Measurements from ENCODE around the gene PBX3.

PBX3 gene

GRCh38 chr9:125908966-125909365 lies 161.8 kb downstream of the PBX3 start:
- DNase-seq, result no peak

DNA sequence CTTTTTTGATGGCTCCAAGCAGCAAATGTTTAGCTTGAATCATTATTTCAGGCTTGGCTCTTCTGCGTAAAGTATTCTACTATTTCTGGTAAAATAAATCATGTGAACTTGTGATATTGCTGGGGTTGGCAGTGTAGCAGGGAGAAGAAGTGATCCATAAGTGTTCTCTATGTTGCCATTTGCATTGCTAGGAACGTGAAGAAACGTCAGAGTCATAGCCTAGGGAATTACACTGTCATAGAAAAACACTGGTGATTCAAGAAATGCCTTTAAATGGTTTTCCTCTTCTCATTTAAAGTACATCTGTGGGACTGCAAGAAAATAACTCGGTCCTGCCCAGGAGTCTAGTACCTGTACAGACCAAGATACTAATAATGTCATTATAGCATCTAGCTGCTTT lies 162.3 kb downstream of the PBX3 start:
- DNase-seq, result no peak

DNA sequence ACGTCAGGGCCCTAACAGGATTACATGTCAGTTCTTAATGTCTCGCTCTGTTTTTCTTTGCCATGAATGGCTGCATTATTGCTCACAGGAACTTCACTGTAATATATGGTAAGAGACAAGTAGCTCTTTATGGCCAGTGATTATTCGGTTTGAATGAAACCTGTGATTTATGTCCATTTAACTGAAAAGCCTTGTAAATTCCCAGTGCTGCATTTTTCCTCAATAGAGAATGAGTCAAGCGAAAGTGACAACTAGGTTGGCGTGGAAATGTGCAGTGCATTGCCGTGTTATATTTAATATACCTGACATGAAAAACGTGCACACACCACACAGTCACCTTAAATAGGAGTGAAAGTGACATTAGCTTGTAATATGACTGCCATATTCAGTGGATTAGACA lies 163.1 kb downstream of the PBX3 start:
- DNase-seq, result no peak

- no peak for DNase-seq
Observed at GRCh38 chr9:125911861-125912644, 164.9 kb downstream of the PBX3 start.

DNA sequence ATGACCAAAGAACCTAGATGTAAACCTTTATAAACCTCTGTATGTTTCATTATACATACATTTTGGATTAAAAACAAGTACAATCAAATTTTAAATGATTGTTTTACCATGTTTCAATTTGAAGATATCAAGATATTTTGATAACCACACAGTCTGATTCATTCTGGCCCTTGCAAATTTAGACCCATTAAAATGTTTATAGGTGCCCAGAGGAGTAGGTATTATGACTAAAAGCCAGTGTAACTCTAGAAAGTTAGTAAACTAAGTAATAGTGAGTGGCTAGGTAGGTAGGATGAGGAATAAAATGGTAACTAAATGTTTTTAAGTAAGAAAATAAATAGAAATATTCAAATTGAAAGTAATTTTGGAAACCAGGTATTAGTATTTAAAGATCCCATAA lies 165.5 kb downstream of the PBX3 start:
- DNase-seq, result no peak

GRCh38 chr9:125913551-125913950 lies 166.4 kb downstream of the PBX3 start:
- no peak for DNase-seq

- no peak for DNase-seq
Observed at GRCh38 chr9:125914411-125914810, 167.2 kb downstream of the PBX3 start.

- DNase-seq, result no peak
Observed at GRCh38 chr9:125915606-125916005, 168.4 kb downstream of the PBX3 start.

DNA sequence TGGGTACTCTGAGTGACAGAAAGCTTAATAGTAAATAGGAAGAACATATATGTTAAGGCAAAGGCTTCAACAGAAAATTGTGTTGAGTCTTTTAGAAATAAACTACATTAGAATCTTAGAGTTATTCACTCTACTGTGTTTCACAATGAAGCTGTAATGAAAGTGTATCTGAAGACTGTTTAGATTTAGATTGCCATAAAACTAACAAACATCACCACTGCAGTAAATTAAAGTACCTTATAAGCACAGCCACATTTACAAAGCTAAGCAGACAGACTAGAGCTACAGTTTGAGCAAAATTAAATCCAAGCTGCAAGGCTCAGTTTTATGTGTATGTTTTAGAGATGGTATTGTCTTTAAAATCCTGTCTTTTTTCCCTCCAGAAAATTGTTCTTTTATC lies 172.4 kb downstream of the PBX3 start:
- DNase-seq, result no peak

- no peak for DNase-seq
Observed at GRCh38 chr9:125920402-125920801, 173.2 kb downstream of the PBX3 start.

DNA sequence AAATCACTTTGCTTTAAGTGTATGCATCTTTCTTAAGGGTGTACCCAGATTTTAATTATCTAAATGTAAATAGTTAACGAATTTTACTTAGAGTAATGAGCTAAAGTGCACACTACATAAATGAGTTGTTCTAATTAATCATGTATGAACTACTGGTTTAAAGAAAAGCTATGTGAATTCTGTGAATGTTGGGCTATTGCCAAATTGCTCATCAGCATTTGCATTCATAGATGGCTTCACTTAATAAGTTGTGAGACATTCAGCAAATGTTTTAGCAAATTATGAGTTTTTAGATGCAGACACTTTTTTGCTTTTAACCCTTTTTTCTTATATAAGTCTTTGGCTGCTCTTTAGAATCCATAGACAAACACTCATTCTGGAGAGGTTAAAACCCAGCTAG lies 175.7 kb downstream of the PBX3 start:
- no peak for DNase-seq

GRCh38 chr9:125924351-125924750 lies 177.2 kb downstream of the PBX3 start:
- DNase-seq, result no peak

- DNase-seq, result no peak
Observed at GRCh38 chr9:125926936-125927335, 179.8 kb downstream of the PBX3 start.

DNA sequence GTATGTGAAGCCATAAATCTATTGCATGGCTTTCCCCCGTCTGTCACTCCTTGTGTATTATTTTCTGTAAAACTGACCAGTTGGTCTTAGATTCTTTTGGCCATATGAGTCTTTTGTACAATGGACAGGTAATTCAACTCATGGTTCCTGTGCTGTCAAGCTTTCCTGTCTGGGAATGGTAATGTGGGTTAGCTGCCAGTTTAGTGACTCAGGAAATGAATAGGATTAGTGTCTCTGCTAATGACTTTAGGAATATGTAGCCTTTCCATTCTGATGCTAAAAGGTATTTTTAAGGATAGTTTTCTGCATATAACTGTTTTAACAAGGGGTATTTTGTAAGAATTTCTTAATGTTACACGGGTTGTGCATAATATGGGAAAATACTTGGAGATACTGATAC lies 182.7 kb downstream of the PBX3 start:
- no peak for DNase-seq

DNA sequence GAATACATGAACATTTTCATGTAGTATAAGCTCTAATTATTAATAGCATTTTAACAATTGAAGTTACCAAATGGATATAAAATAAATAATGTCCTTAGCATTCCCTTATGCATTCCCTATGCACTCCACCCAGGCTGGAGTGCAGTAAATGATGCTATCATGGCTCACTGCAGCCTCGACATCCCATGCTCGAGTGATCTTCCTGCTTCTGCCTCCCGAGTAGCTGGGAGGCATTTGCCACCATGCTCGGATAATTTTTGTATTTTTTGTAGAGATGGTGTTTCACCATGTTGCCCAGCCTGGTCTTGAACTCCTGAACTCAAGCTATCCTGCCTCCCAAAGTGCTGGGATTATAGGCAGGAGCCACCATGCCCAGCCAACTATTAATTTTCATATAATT lies 184.0 kb downstream of the PBX3 start:
- DNase-seq, result no peak

- no peak for DNase-seq
Observed at GRCh38 chr9:125932012-125932411, 184.8 kb downstream of the PBX3 start.

- no peak for DNase-seq
Observed at GRCh38 chr9:125932746-125933455, 185.7 kb downstream of the PBX3 start.

GRCh38 chr9:125942125-125942524 lies 195.0 kb downstream of the PBX3 start:
- no peak for DNase-seq

DNA sequence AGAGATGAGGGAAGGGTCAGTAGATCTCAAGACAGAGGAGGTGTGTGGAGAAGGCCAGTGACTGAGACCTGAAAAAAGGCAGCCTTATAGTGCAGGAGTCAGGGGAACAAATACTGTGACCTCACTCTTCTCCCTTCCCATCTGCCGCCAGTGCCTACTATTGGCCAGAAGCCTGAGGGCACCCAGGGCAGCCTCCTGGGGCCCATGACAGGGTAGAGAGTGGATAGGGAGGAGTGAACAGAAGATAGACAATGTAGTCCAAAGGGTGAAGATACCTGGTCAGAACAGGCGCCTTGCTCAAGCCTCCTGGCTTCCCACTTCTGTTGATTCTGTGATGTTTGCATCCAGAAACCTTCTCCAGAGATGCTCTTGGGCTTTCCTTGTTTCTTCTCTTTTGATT lies 196.7 kb downstream of the PBX3 start:
- DNase-seq, result no peak

- DNase-seq, result no peak
Observed at GRCh38 chr9:125946397-125946796, 199.2 kb downstream of the PBX3 start.

GRCh38 chr9:125948887-125949596 lies 201.9 kb downstream of the PBX3 start:
- no peak for DNase-seq

- DNase-seq, result no peak
Observed at GRCh38 chr9:125949703-125950460, 202.7 kb downstream of the PBX3 start.

DNA sequence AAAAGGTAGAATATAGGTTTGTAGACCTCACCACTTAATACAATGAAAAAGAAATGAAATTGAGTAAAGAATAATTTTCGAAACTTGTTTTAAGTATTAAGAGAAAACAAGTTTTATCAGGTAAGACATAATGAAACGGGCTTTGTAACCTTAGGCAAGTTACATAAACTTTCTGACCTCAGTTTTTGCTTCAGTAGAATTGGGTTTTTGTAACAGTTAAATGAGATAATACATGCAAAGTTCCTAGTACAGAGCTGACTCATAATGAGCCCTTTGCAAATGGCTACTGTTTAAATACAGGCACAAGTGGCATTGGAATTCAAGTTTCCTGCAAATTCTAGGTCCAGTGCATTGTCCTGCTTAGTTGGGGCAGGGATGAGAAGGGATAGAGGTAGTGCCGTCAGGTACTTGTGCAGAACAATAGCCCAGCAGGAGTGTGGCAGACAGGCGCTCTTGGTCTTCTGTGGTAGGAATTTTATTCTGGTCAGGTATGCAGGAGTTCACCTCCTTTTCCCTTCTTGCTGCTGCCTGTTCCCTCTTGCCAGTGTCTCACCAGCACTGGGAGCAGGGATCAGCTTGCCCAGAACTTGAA lies 203.8 kb downstream of the PBX3 start:
- DNase-seq, result no peak

Data from suppressor macrophage (primary cell).